HEK293T (cell line): ENCODE results near the gene ARHGAP10.

ENCODE experiments used
- ARNT ChIP-seq: fragments of 450-650 bp; IDR thresholded peaks from 2 replicates; pipeline ENCODE4 v1.6.1; 2017; ENCODE audit warnings: mild to moderate bottlenecking
- BHLHE40 ChIP-seq: fragments of 450-650 bp; IDR thresholded peaks from 2 replicates; pipeline ENCODE4 v1.6.1; 2016; ENCODE audit warnings: mild to moderate bottlenecking, moderate library complexity, borderline replicate concordance
- CTBP1 ChIP-seq: fragments of 450-650 bp; IDR thresholded peaks from 2 replicates; pipeline ENCODE4 v1.6.1; 2016; ENCODE audit warnings: borderline replicate concordance
- ELF4 ChIP-seq: fragments of 450-650 bp; IDR thresholded peaks from 2 replicates; pipeline ENCODE4 v1.6.1; 2017; ENCODE audit warnings: antibody characterized with exemption
- FOXA1 ChIP-seq: fragments of 450-650 bp; IDR thresholded peaks from 2 replicates; pipeline ENCODE4 v1.6.1; 2016; ENCODE audit warnings: mild to moderate bottlenecking
- FOXK2 ChIP-seq: fragments of 450-650 bp; IDR thresholded peaks from 2 replicates; pipeline ENCODE4 v1.6.1; 2016; ENCODE audit warnings: mild to moderate bottlenecking
- FOXM1 ChIP-seq: fragments of 450-650 bp; IDR thresholded peaks from 2 replicates; pipeline ENCODE4 v1.6.1; 2017; ENCODE audit warnings: mild to moderate bottlenecking, borderline replicate concordance
- L3MBTL2 ChIP-seq: fragments of 450-650 bp; conservative IDR thresholded peaks from 2 replicates; pipeline ENCODE4 v1.6.1; 2016; ENCODE audit warnings: mild to moderate bottlenecking
- NFRKB ChIP-seq: fragments of 450-650 bp; IDR thresholded peaks from 2 replicates; pipeline ENCODE4 v1.6.1; 2016; ENCODE audit warnings: mild to moderate bottlenecking, moderate library complexity
- PKNOX1 ChIP-seq: fragments of 450-650 bp; IDR thresholded peaks from 2 replicates; pipeline ENCODE4 v1.6.1; 2016
- SP1 ChIP-seq: fragments of 450-650 bp; IDR thresholded peaks from 2 replicates; pipeline ENCODE4 v1.6.1; 2017
- SUZ12 ChIP-seq: fragments of 450-650 bp; IDR thresholded peaks from 2 replicates; pipeline ENCODE4 v1.6.1; 2016; ENCODE audit warnings: mild to moderate bottlenecking
- ZNF384 ChIP-seq: fragments of 450-650 bp; IDR thresholded peaks from 2 replicates; pipeline ENCODE4 v1.6.1; 2016

DNA sequence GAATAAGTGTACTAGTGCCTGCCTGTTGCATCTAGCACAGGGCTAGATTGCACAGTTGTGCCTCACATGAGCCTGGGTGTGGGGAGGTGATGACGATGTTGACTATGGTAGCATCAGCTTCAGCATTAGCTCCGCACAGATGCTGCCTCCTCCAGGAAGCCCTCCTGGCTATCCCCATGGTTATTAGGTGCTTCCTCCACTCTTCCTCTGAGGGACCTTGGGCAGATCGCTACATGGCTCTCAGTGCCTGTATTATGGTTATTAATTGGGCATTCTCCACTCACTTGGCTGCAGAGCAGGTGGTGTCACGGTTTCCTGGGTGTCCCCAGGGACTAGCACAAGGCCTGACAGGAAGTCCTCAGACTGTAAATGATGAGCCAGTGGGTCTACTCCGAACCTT is 325.6 kb downstream of the ARHGAP10 start:
- no peak for TF ChIP-seq SUZ12
- no peak for TF ChIP-seq L3MBTL2
- TF ChIP-seq BHLHE40, result no peak
- no peak for TF ChIP-seq ZNF384
- no peak for TF ChIP-seq ELF4
- no peak for TF ChIP-seq FOXM1
- TF ChIP-seq FOXA1, result no peak
- TF ChIP-seq CTBP1, result no peak
- no peak for TF ChIP-seq FOXK2
- no peak for TF ChIP-seq SP1
- no peak for TF ChIP-seq NFRKB
- no peak for TF ChIP-seq ARNT
- no peak for TF ChIP-seq PKNOX1
